EH (cell line): Measurements from ENCODE around the gene MRPS18A.
"Not testable (repeated sequence)": the region's sequence is repeated elsewhere in the genome, so short reads cannot be mapped to it uniquely, and the experiment has no call there.

Experiments used
- DNase-seq: peaks from one replicate; pipeline ENCODE4 v3.0.0-alpha.2; 2015; ENCODE audit warnings: low read depth

MRPS18A gene

GRCh38 chr6:43670623-43670986 is 17.0 kb downstream of the MRPS18A start:
- DNase-seq: no peak

DNA sequence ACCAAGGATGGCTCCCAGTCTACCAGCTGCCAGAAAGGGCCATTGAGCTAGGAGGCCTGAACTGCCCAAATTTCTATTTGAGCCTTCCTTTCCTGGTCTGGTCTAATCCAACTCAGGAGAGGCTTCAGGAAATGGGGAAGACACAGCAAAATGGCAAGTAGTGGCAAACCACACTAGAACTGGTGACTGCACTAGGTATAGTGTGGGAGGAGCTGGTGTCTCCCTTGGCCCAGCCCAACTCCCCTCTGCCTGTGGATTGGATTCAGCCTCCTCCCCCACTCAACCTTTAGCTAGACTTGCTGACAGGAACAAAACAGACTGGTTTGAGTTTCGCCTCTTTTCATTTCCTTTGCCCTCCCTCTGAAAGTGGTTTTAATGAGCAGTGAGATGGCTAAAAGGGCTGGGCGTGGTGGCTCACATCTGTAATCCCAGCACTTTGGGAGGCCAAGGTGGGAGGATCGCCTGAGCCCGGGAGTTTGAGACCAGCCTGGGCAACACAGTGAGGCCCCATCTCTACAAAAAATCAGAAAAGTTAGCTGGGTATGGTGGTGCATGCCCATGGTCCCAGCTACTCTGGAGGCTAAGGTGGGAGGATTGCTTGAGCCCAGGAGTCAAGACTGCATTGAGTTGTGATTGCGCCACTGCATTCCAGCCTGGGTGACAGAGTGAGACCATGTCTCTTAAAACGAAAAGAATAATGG is 17.5 kb downstream of the MRPS18A start:
- no peak for DNase-seq

DNA sequence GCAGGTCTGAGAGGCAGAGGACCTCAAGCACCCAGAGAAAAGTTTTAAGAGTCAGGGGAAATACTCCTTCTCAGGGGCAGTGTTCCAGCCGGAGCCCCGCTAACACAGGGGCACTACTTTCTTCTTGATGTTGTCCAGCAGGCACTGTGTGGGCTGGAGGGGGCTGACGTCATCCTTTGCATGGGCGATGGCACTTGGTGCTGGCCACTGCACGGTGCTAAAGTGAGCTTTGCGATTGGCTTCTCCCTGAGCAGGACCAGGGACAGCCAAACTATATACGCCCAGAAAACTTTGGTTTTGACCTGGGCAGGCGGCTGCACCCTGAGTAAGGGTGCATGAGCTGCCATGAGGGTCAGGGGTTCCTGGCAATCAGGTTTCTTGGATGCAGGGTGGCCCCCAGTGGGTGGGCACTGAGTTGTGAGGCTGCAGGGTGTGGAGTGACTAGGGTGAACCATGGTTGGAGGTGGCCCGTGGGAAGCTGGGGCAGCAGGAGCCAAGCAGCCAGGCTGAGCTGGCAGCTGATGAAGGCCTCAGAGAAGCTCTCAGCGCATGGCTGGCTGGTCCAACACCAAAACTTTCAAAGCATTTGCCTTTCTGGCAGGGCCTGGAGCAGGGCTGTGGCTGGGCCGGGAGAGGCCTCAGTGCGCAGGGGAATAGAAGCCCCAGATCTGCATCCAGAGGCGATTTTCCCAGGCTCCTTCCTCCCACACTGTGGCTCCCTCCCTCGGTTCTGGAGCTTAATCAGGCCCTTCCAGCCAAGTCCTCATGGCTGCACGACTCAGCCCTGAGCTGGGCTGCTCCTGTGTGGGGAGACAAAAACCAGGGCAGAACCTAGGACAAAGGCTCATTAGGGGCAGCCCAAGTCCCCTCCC is 18.3 kb downstream of the MRPS18A start:
- peak; percentile 54 for DNase-seq

- peak; percentile 62 for DNase-seq
Observed at GRCh38 chr6:43668151-43669028, 19.2 kb downstream of the MRPS18A start.

GRCh38 chr6:43667245-43668150 is 20.1 kb downstream of the MRPS18A start:
- peak; percentile 73 for DNase-seq

- no peak for DNase-seq
Observed at GRCh38 chr6:43666196-43666920, 21.2 kb downstream of the MRPS18A start.

DNA sequence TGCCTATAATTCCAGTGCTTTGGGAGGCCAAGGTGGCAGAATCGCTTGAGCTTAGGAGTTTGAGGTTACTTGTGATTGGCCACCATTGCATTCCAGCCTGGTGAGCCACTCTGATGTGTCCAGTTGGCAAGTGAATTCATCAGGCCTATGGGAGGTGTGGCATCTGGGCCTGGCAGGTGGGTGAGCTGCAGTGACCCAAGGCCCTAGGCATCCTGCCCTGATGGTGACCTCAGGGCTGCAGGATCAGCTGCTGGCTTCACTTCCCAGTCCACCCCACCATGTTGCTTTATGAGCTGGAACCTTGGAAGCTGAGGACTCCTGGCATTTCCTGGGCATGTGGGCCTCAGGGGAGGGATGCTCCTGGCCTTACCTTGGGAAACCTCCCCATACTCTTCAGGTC is 22.2 kb downstream of the MRPS18A start:
- peak; percentile 53 for DNase-seq

DNA sequence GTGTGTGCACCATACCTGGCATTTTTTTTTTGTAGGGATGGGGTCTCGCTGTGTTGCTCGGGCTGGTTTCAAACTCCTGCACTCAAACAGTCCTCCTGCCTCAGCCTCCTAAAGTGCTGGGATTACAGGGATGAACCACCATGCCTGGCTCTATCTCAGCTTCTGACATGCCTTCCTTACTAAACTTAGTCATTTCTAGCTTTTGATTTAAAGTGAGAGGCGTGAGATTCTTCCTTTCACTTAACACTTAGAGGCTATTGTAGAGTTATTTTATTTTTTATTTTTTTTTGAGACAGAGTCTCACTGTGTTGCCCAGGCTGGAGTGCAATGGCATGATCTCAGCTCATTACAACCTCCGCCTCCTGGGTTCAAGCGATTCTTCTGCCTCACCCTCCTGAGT is 24.6 kb downstream of the MRPS18A start:
- DNase-seq: not testable (repeated sequence)

DNA sequence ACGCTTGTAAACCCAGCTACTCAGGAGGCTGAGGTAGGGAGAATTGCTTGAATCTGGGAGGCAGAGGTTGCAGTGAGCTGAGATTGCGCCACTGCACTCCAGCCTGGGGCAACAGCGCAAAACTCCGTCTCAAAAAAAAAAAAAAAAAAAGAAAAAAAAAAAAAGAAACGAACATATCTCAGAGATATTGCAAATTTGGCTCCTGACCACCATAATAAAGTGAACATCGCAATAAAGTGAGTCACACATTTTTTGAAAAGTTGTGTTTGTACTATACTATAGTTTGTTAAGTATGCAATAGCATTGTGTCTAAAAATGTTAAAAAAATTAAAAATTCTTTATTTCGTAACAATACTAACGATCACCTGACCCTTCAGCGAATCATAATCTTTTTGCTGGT is 29.4 kb downstream of the MRPS18A start:
- no peak for DNase-seq

DNA sequence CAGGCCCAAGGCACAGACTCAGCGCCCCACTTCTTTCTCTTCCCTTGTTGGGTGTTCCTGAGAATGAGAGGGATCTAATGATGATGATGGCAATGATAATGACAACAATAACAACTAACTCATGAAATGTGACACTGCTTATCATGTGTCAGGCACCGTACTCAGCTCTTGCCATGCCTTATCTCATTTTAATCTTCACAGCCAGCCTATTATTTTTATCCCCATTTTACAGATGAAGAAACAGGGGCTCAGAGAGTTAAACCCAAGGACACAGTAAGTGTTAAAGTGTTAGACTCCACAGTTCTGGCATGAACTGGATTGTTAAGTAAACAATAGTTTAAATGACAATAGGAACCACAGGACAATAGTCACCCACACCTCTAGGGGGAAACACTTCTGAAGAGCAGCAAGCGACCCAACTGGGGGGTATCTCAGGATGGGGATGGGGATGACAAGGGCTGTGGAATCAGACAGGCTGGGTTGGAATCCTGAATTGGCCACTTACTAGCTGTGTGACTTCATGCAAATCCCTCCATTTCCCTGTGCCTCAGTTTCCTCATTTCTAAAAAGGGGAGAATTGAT is 30.3 kb downstream of the MRPS18A start:
- DNase-seq: no peak

GRCh38 chr6:43652822-43653221 is 34.8 kb downstream of the MRPS18A start:
- DNase-seq: not testable (repeated sequence)

GRCh38 chr6:43648248-43648647 is 39.3 kb downstream of the MRPS18A start:
- DNase-seq: no peak

DNA sequence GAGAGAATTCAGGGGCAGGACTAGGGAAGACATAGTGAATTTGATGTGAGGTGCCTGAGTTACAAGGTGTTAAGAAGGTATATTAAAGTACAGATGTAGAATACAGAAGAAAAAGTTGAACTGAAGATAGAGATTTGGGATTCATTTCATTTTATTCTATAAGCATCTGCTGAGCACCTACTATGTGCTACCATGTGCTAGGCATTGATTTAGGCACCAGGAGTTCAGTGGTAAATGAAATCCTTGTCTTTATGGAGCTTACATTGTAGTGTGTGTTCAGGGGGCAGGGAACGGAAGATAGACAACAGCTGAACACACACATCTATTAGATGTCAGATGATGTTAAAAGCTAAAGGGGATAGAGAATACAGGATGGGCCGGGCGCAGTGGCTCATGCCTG is 40.0 kb downstream of the MRPS18A start:
- DNase-seq: no peak

GRCh38 chr6:43645613-43645964 is 42.0 kb downstream of the MRPS18A start:
- no peak for DNase-seq

GRCh38 chr6:43644940-43645612 is 42.5 kb downstream of the MRPS18A start, which contains the start of gene RSPH9:
TSS of gene RSPH9 (plus strand) at chr6:43645036. CDS start at chr6:43645099, 63 bp downstream.
- DNase-seq: peak; percentile 69

GRCh38 chr6:43639984-43640800 is 47.4 kb downstream of the MRPS18A start:
- no peak for DNase-seq

DNA sequence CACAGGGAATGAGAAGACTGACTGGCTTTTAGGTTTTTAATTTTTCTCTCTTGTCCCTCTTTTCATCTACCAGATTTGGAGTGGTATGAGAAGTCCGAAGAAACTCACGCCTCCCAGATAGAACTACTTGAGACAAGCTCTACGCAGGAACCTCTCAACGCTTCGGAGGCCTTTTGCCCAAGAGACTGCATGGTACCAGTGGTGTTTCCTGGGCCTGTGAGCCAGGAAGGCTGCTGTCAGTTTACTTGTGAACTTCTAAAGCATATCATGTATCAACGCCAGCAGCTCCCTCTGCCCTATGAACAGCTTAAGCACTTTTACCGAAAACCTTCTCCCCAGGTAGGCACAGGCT is 51.3 kb downstream of the MRPS18A start:
- peak; percentile 32 for DNase-seq

GRCh38 chr6:43635387-43636307 is 51.9 kb downstream of the MRPS18A start, which contains the start of gene MAD2L1BP:
TSS of gene MAD2L1BP (plus strand) at chr6:43635840. CDS start at chr6:43635876, 36 bp downstream.
- DNase-seq: peak; percentile 73
